ENCODE results near the gene IMMP2L. TPM values are rescaled to one million over a fixed set of nuclear protein-coding genes. Genes with fewer than 3 reads are reported as not detected.

The IMMP2L gene
- total RNA-seq, 1 donor from 2014 or later: 13.8 TPM

DNA sequence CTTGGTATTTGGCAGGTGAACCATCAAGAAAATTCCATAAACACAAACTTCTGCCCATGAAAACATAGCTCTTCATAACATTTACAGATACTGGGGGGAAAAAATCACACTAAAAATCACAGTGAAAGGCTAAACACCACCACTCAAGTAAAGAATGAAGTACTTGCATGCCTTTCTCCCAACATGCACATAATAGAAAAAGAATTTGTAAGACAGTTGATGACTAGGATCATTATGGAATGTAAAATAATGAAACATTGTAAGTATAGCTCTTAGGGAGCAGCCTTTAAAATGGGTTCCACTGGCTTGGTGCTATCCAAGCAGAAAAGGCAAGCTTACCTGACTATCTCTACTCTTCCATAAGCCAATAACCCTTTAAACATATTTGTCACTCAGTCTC, 771.3 kb downstream of the IMMP2L start:
- DNase-seq (ENCODE audit: low spot score) (no peak), ATAC-seq (no peak)

DNA sequence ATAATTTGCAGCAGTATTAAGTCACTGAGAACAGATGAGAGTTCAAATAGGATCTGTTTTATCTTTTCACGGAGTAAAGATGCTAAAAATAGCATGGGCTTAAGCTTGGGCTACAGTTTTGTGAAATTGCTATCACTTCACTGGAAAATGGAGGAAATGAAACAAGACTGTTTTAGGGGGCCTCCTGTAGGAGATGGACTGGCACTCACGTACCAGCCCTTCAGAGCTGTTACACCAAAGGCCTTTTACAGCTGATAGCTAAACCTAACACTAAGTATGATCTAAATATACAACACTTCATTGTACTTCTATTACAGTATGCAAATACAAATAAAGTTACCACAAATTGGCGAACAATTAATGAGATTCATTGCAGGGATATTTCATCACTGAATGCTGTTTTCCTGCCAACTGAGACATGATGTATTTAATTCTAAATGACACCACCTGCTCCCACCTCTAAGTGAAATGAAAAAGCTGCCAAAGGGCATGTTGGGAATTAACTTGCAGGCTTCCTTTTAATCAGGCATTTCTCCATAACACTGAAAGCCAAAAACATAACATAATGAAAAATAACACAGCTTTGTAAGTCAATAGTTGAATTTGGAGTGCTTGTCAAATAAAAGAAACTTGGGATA, 775.8 kb downstream of the IMMP2L start:
- no peak for ATAC-seq

DNA sequence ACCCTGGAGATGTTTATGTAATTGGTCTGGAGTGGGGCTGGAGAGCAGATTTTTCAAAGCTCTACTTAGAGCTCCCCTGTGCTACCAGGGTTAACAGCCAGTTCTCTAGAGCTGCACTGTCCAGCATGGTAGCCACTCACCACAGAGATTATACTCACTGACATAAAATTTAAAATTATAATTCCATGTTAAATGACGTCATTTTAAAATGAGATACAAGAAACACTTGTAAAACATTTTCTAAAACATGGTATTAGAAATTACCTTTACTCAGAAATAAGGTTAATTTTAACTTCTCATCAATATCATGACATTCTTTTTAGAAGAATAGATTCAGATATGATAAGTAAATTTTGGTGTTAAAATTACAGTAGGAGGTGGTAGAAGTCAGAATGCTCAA, 777.5 kb downstream of the IMMP2L start:
- ATAC-seq: no peak
- DNase-seq (ENCODE audit: low spot score): no peak

More for the DNA sequence above, 775.8 kb downstream of the IMMP2L start:
- DNase-seq (ENCODE audit: low spot score): no peak

DNA sequence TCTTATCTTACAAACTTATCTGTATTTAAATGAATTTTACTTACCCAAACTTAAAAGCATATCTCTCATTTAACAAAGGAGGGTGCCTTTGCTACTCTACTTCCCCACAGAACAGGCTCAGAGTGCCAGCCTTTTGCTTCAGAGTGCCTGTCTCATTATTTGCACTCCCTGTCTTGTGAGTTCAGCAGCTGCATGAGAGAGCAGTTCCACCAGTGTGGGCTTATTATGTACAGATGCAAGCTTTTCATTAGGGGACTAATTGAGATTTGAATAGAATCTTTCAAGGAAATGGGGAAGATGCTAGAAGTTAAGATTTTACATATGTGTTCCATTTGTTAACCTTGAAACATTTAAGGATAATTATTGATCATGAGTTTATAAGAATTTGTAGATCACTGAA, 781.6 kb downstream of the IMMP2L start:
- ATAC-seq: no peak

DNA sequence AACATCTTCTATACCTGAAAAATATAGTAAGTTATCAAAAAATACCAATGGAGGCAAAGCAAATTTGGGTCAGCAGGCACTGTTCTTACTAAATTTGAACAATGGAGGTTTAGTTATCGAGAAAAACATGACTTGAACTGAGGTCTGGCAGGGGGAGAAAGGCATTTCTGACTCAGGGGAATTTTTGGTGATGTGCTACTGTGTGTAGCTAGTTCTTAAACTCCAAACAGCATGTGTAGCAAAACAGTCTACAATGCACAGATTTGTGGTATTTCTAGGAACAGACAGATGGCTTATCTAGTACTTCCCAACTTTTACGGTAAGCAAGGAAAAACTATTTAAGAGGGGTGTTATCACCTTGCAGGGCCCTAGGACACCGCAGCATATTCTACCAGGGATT, 783.0 kb downstream of the IMMP2L start:
- ATAC-seq (no peak), DNase-seq (ENCODE audit: low spot score) (no peak)

More for the DNA sequence above, 781.6 kb downstream of the IMMP2L start:
- no peak for DNase-seq (ENCODE audit: low spot score)

DNA sequence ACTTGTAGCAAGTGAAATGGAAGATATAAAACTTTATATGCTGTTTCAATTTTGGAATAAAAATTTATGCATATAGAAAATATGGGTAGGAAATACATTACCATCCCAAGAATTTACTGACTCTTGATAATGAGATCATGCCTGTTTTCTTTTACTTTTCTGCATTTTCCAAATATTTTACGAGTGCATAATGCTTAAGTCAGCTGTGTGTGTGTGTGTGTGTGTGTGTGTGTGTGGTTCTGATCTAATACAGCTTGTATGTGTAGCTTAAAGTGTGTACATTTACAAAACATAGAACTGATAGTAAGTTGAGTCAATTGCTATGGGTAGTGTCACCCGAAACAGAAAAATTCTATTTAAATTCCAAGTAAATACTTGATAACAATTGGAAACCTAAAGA, 787.2 kb downstream of the IMMP2L start:
- no peak for DNase-seq (ENCODE audit: low spot score)

DNA sequence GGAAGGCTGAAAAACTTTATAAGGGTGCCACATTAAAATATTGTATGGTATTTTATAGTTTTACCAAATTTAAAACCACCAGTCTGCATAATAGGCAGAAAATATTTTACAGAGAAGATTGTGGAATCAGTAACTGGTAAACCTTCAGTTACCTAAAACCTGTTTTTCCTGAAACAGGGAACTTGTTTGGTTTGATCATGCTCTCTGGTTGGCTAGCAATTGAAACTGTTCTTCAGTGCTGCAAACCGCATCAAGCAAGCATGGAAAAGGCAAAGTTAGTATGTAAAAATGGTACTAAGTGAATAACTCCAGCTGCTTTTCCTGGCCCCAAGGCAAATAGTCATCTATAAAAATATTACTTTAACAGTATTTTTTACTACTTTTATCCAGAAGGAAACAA, 788.2 kb downstream of the IMMP2L start:
- ATAC-seq (no peak), DNase-seq (ENCODE audit: low spot score) (no peak)

More for the DNA sequence above, 787.2 kb downstream of the IMMP2L start:
- no peak for ATAC-seq

DNA sequence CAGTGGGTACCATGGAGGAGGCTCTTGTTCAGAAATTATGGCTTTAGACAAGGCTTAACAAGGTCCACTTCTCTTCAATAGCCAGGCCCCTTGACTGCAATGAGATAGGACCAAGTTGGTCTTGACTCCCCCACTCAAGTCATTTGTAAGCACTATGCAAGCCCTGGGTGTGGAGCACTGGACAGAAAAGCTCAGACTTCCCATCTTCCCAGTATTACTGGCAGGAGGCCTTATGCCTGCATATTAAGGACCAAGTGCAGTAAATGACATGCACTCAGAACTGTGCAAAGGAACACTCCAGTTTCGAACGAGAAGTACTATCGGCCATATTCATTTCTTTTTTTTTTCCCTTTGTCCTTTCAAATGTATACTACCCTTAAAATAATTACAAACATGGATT, 789.7 kb downstream of the IMMP2L start:
- ATAC-seq (no peak), DNase-seq (ENCODE audit: low spot score) (no peak)

DNA sequence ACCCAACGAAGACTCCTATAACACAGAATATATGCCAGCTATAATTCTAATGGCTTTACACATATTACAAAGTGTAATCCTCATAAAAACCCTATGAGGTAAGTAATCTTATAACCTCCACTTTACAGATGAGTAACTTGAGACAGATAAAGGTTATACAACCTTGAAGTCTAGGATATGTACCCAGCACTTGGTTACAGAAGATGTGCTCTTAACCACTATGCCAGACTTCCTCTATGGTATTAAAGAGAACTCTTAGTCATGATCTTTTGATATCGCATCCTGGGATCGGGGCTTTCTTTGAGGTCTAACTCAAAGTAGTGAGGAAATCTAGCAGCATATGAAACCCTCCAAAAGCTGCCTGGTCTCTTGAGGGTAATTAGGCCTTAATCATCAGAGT, 790.6 kb downstream of the IMMP2L start:
- ATAC-seq: no peak
- no peak for DNase-seq (ENCODE audit: low spot score)

DNA sequence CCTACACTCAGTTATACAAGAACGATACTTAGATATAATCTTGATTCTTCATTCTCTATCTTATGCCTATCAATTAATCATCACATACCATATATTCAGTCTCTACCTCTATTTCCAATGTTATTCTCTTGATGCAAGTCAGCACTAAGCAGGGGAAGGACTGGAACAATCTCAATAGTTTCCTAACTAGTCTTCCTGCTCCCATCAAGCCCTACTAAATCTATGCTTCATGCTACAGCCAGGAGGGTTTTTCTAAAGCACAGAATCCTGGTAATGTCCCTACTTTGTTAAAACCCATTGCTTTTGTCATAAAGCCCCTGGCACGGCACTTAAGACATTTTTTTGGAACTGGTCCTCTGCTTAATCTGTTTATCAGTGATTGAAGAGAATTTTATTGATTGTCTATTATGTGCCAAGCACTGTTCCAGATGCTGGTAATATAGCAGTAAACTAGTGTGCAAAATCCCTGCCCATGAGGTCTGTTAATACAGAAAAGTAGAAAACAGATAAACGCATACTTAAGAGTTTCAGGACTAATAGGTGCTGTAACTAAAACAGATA, 794.7 kb downstream of the IMMP2L start:
- no peak for ATAC-seq
- DNase-seq (ENCODE audit: low spot score): no peak

DNA sequence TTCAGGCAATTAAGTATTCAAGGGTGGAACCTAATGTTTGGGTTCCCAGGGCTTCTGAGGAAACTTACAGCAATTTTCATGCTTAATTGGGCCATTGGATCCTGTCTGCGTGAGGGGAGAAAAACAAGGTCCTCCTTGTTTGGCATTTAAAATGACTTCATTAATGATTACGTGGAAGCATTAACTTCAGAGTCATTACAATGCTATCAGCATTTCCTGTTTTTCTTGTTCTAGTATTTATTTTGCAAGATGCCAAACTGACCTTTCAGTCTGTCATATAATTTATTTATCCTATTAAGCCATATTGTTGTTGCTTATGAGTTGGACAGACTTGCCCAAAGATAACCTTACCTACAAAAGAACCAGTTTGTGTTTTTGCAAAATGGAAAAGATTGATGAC, 795.4 kb downstream of the IMMP2L start:
- no peak for DNase-seq (ENCODE audit: low spot score)
- ATAC-seq: no peak

DNA sequence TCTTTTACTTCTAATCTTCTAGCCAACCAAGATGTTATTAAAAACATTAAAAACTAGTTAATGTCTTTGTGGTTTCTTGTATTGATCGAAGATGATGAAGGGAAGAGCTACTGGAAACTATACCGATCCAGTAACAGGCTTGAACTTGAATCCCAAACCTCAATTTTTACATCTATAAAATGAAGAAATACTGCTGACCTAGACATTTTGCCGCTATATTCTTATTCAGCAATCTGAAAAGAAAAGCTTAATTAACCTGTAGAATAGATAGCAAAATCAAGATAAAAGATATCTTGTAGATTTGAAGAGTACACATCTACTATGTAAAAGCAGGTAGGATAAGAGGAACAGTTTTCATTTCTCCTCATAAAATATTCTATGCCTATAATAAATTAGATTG, 797.4 kb downstream of the IMMP2L start:
- ATAC-seq (no peak), DNase-seq (ENCODE audit: low spot score) (no peak)

DNA sequence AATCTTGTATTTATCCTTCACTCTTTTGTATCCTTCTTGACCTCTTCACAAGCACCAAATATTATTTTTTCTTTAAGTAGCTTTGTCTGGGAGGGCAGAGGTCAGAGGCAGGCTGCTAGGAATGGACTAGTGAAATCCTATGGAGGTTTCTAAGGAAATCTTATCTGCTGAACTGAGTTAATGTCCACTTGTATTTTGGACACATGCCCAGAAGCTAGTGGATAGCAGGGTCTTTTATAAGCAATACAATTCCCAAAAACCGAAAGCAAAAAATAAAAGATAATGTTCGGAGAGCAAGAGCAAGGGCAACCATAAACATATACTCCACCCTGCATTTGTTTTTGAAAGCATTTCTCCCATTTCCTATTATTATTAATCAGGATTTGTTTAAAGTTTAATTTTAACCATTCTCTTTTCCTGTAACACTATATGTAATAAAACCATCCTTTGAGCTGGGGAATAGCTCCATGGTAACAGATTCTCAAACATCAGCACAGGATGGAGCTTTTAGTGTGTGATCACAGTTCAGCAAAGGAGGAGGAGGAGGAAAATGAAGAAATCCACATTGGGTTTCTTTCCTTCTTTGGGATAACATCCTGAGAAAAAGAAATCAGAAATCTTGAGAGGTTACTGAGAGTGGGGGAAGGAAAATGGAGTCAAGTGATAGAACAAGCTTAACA, 799.6 kb downstream of the IMMP2L start:
- no peak for DNase-seq (ENCODE audit: low spot score)
- no peak for ATAC-seq

DNA sequence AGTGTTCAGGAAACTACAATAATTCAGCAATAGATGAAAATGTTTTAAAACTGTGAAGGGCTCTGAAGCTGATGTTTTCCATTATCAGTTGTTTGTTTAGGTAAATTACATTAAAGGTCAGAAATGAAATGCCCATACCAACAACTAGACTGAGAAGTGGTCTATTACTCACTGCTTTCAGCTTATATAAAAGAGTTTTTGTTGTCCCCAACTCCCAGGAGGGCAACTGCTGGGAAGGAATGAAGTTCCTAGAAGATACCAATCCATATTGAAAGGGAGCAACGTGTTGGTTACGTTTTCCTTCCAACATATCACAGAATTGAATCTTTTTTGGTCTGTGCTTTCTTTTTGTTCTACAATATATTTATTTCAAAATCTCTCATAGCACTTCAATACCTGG, 802.0 kb downstream of the IMMP2L start:
- DNase-seq (ENCODE audit: low spot score) (no peak), ATAC-seq (no peak)

DNA sequence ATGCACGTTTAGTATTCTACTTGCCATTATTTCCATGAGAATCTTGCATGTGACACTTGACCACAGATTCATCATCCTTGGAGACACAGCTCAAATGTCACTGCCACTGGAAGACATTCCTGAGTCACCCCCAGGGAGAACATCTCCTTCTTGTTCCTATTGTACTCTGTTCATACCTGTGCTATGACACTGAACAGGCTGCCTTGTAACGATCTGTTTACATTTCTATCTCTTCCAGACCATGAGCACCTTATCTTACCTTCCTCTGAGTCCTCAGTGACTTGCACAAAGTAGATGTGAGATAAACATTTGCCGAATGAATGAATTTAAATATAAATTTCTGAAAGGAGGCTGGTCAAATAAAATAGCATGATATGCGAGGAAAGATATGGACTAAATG, 803.2 kb downstream of the IMMP2L start:
- ATAC-seq (no peak), DNase-seq (ENCODE audit: low spot score) (no peak)

DNA sequence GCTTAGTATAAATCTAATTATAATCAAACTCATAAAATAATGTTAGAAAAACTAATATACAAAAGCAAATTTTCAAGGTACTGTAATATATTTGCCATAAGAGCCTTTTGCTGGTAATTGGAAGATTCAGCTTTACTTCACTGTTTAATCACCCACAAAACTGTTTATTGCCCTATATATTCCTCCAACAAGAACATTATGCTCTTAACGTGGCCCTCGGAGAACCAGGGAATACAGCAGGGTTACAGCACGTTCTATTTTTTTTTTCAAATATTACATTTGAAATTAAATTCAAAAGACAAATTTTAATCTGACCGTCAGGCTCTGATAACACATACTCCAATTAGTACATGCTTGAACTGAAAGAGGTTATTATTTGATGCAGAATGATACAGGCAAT, 807.6 kb downstream of the IMMP2L start:
- no peak for DNase-seq (ENCODE audit: low spot score)
- ATAC-seq: no peak

DNA sequence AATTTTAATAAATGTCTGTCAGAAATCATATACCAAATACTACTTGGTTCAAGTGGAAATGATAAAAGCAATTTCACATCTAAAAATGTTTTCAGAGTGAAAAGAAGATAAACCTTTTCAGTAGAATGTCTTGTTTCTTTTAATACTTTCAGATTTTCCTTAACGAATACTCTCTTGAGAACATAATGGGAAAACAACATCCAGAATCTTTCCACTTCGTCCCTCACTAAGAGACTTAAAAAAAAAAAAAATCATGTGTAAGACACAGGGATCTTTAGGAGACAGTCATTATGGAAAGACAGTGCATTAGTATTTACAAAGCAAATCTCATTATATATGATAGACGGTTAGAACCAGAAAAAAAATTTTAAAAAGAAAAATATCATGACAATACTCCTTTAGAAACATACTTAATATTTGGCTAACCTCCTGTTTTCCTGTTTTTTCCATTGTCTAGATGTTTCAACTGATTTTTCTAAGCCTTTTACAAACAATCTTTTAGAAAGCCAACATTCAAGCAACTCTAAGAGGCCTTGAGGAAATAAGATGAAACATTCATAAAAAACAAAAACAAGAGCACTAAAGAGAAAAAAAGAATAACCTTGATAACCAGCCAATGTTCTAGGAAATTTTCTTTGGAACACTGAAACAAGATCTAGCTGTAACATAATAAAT, 811.2 kb downstream of the IMMP2L start:
- no peak for DNase-seq (ENCODE audit: low spot score)
- ATAC-seq: no peak

DNA sequence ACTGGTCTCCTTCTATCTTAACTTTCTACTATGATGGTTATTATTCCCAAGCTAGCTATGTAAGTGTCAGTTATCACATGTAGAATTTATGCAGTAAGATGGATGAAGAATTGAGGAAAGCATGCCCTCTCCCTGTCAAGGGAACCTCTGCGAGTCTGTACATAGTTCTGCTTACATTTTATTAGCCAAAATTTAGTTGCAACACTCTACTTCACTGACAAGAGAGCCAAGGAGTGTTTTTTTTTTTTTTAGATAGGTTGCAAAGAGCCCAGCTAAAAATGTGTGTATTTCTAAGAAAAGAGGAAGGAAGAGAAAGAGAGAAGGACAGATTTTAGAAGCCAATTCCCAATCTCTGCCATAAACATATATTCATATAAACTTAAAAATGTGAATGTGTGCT, 829.1 kb downstream of the IMMP2L start:
- DNase-seq (ENCODE audit: low spot score) (no peak), ATAC-seq (no peak)

DNA sequence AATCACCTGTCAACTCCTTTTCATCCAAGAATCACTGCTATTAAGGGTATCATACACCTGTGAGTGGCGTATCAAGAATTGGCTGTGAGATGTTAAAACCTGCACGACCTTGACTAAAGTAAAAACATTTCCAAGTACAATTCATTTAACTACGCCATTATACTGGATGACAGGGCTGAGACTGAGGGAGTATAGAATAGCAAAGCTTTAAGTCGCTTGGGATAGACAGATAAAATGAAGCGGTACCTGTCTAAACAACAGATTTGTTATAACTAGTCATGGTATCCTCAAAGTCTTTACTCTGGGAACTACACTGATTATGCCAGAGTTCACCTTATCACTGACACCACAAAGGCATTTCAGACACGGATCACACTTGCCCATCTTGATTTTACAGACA, 837.5 kb downstream of the IMMP2L start:
- DNase-seq (ENCODE audit: low spot score) (no peak), ATAC-seq (no peak)

DNA sequence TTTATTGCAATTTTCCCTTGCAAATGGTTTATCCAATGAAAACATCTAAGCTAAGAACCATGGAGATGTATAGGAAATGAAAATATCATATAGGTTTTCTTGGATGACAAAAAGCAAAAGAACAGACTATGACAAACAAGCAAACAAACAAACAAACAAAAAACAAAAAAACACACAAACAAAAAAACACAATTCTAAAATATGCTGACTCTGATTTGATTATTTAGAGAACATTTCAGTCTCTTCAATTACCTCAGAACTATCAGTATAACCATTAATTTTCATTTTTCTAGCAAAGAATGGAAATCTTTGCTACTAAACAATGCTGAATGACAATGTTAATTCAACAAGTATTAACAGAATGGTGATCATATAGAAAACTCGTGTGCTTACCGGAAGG, 840.9 kb downstream of the IMMP2L start:
- no peak for ATAC-seq
- no peak for DNase-seq (ENCODE audit: low spot score)

DNA sequence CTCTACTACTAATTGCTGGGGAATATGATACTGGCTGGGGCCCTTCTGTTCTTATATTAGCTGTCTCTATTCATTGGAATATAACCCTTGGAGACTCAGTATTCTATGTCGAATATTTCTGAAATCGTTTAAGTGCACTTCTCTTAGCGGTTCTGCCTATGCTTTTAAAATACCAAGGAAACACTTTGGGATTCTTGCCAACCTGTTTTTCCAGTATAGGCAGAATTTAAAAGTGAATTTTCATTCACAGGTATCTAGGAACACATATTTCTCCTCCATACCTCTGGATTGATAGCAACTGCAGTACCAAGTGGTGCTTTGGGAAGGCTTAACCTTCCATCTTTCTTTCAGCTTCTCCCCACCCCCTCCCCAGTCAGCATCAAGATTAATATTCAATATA, 841.7 kb downstream of the IMMP2L start:
- ATAC-seq (no peak), DNase-seq (ENCODE audit: low spot score) (no peak)

DNA sequence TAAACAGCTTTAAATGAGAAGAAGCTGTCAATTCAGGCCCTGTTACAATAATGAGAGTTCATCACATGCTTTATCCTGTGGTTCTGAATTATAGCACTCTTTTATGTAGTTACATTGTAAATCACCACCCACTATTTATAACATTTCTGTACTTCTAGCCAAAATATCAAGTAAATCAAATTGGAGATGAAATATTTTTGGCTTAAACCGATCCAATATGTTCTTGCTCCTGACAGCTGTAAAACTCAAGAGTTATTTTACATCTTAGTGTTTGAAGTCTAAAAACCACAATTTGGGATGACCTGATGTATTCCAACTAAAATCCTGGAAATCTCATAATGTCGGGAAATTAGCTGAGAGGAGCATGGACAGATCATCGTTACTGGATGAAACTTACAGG, 842.6 kb downstream of the IMMP2L start:
- ATAC-seq (no peak), DNase-seq (ENCODE audit: low spot score) (no peak)

Data from left lobe of liver (tissue), 2 donors.